Hepatocyte (in vitro differentiated cells): ENCODE measurements around the gene CIDEA.
A peak's percentile ranks its signal among the peaks of the same experiment; 100 is the strongest.

Experiments
- EZH2 ChIP-seq: fragments of 200-600 bp; sonication (generic); IDR thresholded peaks from 2 replicates; pipeline ENCODE4 v1.6.1; 2016; ENCODE audit warnings: antibody characterized with exemption, mild to moderate bottlenecking, borderline replicate concordance
- TF ChIP-seq, protein P1 (sequence below): fragments of 200-600 bp; sonication (generic); IDR thresholded peaks from 2 replicates; pipeline ENCODE4 v1.5.1; 2016; ENCODE audit warnings: antibody characterized with exemption, mild to moderate bottlenecking; ENCODE audit not compliant: poor library complexity

DNA sequence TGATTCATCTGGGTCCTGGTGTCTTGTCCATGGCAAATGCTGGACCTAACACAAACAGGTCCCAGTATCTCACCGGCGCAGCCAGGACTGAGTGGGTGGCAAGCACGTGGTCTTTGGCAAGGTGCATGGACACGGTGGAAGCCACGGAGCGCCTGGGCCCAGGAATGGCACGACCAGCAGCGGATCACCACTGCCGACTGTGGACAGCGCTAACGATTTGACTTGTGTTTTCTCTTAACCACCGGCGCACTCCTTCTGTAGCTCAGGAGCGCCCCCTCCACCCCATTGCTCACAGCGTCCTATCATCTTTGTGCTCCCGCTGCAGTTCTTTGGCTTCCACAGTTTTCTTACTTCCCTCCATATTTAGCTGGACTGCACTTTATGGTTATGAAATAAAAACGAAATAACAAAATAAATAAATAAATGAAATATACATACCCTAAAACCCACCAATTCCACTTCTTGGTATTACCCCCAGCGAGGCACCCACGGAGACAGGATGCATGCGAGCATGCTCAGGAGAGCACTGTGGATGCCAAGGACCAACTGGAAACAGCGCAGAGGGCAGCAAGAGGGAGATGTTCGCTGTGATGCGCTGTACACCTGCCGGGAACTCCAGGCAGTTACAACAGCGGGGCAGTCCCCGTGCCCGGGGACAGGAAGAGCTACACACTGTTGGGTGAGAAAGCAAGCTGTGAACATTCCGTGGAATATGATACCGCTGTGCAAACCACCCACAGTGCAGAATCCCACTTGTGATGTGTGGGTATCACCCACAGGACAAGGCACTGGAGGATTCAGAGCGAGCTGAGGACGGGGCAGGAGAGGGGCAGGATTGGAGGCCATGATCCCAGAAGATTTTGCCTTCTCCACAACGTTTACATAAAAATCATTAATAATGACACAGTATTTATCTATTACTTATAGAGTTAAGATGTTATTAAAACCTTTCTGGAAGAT lies 7.0 kb upstream of the CIDEA start:
- TF ChIP-seq, protein P1, sequence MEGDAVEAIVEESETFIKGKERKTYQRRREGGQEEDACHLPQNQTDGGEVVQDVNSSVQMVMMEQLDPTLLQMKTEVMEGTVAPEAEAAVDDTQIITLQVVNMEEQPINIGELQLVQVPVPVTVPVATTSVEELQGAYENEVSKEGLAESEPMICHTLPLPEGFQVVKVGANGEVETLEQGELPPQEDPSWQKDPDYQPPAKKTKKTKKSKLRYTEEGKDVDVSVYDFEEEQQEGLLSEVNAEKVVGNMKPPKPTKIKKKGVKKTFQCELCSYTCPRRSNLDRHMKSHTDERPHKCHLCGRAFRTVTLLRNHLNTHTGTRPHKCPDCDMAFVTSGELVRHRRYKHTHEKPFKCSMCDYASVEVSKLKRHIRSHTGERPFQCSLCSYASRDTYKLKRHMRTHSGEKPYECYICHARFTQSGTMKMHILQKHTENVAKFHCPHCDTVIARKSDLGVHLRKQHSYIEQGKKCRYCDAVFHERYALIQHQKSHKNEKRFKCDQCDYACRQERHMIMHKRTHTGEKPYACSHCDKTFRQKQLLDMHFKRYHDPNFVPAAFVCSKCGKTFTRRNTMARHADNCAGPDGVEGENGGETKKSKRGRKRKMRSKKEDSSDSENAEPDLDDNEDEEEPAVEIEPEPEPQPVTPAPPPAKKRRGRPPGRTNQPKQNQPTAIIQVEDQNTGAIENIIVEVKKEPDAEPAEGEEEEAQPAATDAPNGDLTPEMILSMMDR, result peak; percentile 42
- no peak for TF ChIP-seq EZH2
